Uterus (tissue), 2 donors: ENCODE data around the gene FBRSL1.

Source experiments
- CTCF ChIP-seq, 4 experiments: fragments of 200-600 bp in 2 of 4; fragments of 450-650 bp in 2 of 4; sonication (generic) in 2 of 4; IDR thresholded peaks; one replicate each; pipeline ENCODE4 v1.5.1; 2016 to 2019; ENCODE audit warnings: antibody characterized with exemption in 4 of 4, mild to moderate bottlenecking in 2 of 4, moderate library complexity in 1 of 4
- POLR2A ChIP-seq, 2 donors: fragments of 450-650 bp; IDR thresholded peaks; one replicate each; pipeline ENCODE4 v1.6.1; 2016; ENCODE audit warnings: antibody characterized with exemption in 2 of 2, mild to moderate bottlenecking in 1 of 2, moderate library complexity in 1 of 2

- no peak for TF ChIP-seq CTCF (IDR thresholded peaks at IDR 0.05)
- no peak for TF ChIP-seq POLR2A (IDR thresholded peaks at IDR 0.05)
Measured at GRCh38 chr12:132505852-132506219, 15.9 kb downstream of the FBRSL1 start.
